DND-41 (cell line): ENCODE results near the gene ASH1L.

Experiments
- CTCF ChIP-seq: IDR thresholded peaks from 2 replicates; pipeline ENCODE4 v1.5.1; 2012; ENCODE audit warnings: borderline replicate concordance, low read length, moderate library complexity, mild to moderate bottlenecking; ENCODE audit not compliant: poor library complexity, severe bottlenecking; ENCODE audit errors: extremely low read depth
- EZH2 ChIP-seq: IDR thresholded peaks from 3 replicates; pipeline ENCODE4 v1.6.1; 2012; ENCODE audit warnings: borderline replicate concordance, low read depth, mild to moderate bottlenecking, moderate library complexity, low read length, inconsistent platforms; ENCODE audit not compliant: severe bottlenecking

DNA sequence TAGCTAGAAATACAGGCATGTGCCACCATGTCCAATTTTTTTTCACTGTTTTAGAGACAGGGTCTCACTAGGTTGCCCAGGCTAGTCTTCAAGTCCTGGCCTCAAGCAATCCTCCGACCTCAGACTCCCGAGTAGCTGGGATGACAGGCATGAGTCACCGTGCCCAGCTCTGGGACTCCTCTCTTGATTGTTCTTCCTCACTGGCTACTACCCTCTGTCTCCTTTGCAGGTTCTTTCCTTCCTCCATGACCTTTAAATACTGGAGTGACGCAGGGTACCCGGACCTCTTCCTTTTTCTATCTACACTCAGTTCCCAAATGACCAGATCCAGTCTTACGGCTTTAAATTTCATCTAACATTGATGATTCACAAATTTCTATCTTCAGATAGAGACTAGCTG is 34.9 kb downstream of the ASH1L start:
- no peak for TF ChIP-seq EZH2
- TF ChIP-seq CTCF = no peak
